Activated CD4-positive, alpha-beta memory T cell treated with anti-CD3 and anti-CD28 coated beads, Interleukin-2, amount 10 ng/mL, durations not matched to agents 7 days and 5 days (primary cell): ENCODE measurements around the gene SNX30. TPM values are rescaled to one million over a fixed set of nuclear protein-coding genes. Genes with fewer than 3 reads are reported as not detected.

Experiments used
- CTCF ChIA-PET: fragments of 350-600 bp; sonication (Branson Sonifier 250); formaldehyde crosslinking; loops from one replicate; lab custom pipeline; 2021; ENCODE audit warnings: antibody characterized with exemption, inconsistent platforms; lab: Charles Lee
- POLR2A ChIA-PET: fragments of 350-600 bp; sonication (Branson Sonifier 250); formaldehyde crosslinking; loops from one replicate; lab custom pipeline; 2021; ENCODE audit warnings: antibody characterized with exemption; lab: Charles Lee
- DNase-seq: peaks from one replicate; pipeline ENCODE4 v3.0.0-alpha.2; 2020
- H3K27ac Mint-ChIP-seq: one replicate; pipeline ENCODE4 v1.8.0; 2021; ENCODE audit warnings: mild to moderate bottlenecking, mixed read lengths
- H3K27me3 Mint-ChIP-seq: one replicate; pipeline ENCODE4 v1.8.0; 2021; ENCODE audit warnings: mixed read lengths
- H3K36me3 Mint-ChIP-seq: one replicate; pipeline ENCODE4 v1.8.0; 2021; ENCODE audit warnings: low read depth, mixed read lengths
- H3K4me1 Mint-ChIP-seq: one replicate; pipeline ENCODE4 v1.8.0; 2021; ENCODE audit warnings: mixed read lengths
- H3K4me3 Mint-ChIP-seq: one replicate; pipeline ENCODE4 v1.8.0; 2021; ENCODE audit warnings: mild to moderate bottlenecking, mixed read lengths
- H3K9me3 Mint-ChIP-seq: one replicate; pipeline ENCODE4 v1.8.0; 2021; ENCODE audit warnings: mixed read lengths
- total RNA-seq, 2 experiments: library from RNA; stranded (reverse); gene quantifications; one replicate each; pipeline ENCODE4 v1.2.3, GENCODE V29; 2021

SNX30 gene
- total RNA-seq, 2 experiments from 2014 or later, result 8.2 to 8.4 TPM

DNA sequence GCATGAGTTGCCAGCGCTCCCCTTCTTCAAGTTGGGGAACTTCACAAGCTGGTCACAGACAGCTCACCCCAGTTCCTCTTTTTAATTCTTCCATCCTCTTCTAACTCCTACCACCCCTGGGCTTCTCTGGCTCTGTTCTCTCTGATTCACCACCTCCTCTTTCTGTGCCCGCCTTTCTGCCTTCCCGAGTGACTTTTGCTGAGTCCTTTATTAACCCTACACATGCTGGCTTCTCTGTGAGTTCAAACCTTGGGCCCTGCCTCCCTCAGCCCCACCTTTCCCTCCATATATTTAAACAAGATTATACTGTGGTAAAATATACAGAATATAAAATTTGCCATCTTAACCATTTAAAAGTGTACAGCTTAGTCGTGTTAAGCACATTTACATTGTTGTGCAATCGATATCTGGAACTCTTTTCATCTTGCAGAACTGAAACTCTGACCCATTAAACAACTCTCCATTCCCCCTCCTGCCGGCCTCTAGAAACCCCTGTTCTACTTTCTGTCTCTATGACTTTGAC, 108.1 kb downstream of the SNX30 start:
- Mint-ChIP-seq H3K9me3 (no peaks in the 10 kb centered on the region), H3K4me1 (peaks cover 3% of the 10 kb centered on the region), H3K27me3 (no peaks in the 10 kb centered on the region), H3K36me3 (no peaks in the 10 kb centered on the region), H3K4me3 (no peak overlapping the region), H3K27ac (no peak overlapping the region)
- ChIA-PET POLR2A (no interaction called here), CTCF (interaction anchor here (1.2 kb wide), 1 partner anchor 44 kb away, joined by 3 read pairs; no protein-coding TSS in a partner anchor)
- no peak for DNase-seq

DNA sequence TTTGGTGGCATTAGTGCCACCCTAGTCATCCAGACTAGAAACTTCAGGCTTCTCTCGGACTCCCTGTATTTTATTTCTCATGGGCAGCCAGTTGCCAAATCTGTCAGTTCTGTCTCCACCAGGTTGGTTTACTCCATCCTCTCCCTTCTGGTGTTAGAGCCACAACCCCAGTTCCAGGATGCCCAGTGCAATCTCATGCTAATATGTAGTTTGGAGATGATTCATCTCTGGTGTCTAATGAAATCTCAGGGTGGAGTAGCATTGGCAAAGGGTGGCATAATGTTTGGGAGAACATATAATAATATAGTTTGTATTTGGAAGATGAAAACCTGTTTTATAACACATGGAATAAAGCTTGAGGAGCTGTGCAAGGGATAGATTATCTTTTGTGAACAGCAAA, 109.9 kb downstream of the SNX30 start:
- Mint-ChIP-seq H3K27me3 (no peaks in the 10 kb centered on the region), H3K4me3 (no peak overlapping the region), H3K4me1 (peaks cover 7% of the 10 kb centered on the region), H3K9me3 (no peaks in the 10 kb centered on the region), H3K27ac (no peak overlapping the region), H3K36me3 (no peaks in the 10 kb centered on the region)
- ChIA-PET POLR2A (no interaction called here), CTCF (no interaction called here)
- DNase-seq, result no peak

DNA sequence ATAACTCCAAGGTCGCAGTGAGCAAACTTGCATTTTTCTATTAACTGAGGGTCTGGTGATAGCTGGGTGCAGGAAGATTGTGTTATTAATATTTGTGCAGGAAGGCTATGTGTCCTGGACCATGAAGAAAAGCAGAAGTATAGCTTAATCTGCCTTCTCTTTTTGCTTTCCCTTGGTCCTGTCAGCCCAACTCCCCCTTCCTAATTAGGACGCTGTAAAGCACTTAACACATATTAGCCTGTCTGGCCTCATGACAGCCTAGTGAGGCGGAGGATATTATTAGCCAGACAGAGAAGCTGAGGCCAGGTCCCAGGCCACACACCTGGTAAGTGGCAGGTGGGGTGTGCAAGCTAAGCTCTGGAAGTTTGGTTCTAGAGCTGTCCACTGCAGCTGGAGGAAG, 110.6 kb downstream of the SNX30 start:
- CTCF ChIA-PET, result no interaction called here

DNA sequence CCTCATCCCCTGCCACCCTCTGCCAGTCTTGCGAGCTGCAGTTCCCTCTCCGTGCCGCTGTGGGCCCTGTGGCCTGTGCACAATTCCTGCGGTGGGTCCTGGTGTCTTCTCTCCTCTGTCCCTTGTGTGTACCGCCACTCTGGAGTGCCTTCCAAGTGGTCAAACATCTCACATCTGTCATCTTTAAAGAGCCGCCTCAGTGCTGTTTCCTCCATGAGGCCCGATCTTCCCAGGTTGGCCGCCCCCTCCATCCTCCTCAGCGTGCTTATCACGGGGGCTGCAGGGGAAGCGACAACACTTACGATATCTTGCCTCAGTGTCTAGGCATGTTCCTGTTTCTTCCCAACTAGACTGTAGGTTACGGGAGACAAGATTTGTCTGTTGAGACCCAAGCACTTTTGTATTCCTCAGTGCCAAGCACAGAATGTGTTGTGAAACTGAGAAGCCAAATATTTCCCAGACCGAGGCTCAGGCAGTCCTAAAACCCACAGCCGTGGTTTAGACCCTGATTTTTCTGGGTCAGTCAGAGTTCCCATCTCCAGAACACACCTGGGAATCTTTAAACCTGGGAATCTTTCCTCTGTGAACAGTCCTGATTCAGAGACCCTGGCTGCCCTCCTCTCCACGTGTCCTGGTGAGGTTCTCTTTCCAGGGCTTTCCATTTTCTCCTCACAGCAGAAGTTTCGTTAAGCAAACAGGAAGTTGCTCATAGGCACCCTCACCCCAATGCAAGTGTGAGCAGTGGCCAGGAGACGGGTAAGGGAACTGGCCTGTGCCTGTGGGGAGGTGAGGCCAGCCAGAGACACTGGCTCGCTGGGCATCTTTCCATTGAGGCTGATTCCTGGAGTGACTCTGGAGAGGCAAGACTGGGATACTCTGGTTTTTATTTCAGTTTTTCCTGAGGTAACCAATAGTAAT, 111.3 kb downstream of the SNX30 start:
- H3K27me3 Mint-ChIP-seq, result no peaks in the 10 kb centered on the region
- no peaks in the 10 kb centered on the region for H3K36me3 Mint-ChIP-seq
- no peak overlapping the region for H3K27ac Mint-ChIP-seq
- no peak overlapping the region for H3K4me3 Mint-ChIP-seq
- ChIA-PET POLR2A (no interaction called here), CTCF (interaction anchor here (0.7 kb wide), 1 partner anchor 37 kb away, joined by 4 read pairs; no protein-coding TSS in a partner anchor)
- DNase-seq, result no peak
- peaks cover 7% of the 10 kb centered on the region for H3K4me1 Mint-ChIP-seq
- no peaks in the 10 kb centered on the region for H3K9me3 Mint-ChIP-seq

More for the DNA sequence above, 110.6 kb downstream of the SNX30 start:
- no peak for DNase-seq
- Mint-ChIP-seq H3K27me3 (no peaks in the 10 kb centered on the region), H3K4me1 (peaks cover 7% of the 10 kb centered on the region), H3K9me3 (no peaks in the 10 kb centered on the region), H3K27ac (no peak overlapping the region), H3K4me3 (no peak overlapping the region), H3K36me3 (no peaks in the 10 kb centered on the region)
- POLR2A ChIA-PET, result no interaction called here

DNA sequence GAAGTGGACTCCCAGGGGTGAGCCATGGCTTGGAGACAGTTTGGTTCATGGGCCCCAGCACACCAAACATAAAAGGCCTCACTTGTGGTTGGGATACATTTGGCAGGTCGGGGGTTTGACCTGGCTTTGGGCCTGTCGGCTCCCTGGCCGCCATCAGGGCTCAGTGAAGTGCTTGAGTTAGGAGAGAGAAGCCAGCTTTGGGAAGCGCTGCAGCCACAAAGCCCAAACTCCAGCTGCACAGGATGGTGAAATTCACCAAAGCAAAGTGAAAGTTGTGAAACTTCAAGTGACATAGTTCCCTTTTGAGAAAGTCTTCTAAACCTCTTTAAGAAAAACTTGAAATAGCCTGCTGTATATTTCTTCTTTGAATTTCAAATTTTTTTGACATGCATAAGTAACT, 112.7 kb downstream of the SNX30 start:
- Mint-ChIP-seq H3K4me1 (peaks cover 15% of the 10 kb centered on the region), H3K27me3 (no peaks in the 10 kb centered on the region), H3K36me3 (no peaks in the 10 kb centered on the region), H3K27ac (no peak overlapping the region), H3K9me3 (no peaks in the 10 kb centered on the region), H3K4me3 (no peak overlapping the region)
- ChIA-PET CTCF (interaction anchor here (1.6 kb wide), 1 partner anchor 40 kb away, joined by 5 read pairs; no protein-coding TSS in a partner anchor), POLR2A (no interaction called here)
- no peak for DNase-seq

DNA sequence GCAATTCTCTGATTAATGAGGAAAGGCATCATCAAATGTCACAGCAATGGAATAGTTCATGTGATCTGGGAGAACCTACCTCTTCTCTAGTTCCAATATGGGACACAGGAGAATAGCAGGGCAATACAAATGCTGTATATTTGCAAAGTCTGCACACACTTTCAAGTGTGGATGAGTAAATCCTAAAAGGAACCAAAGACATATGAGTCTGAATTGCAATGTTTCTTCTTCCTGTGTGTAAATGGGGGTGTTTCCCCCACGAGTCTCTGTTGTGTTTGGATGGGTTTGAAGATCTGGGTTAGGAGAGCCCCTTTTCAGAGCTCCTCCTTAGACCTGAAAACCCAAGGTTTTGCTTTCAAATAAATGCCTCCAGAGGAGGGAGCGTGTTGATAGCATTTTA, 113.2 kb downstream of the SNX30 start:
- no peak overlapping the region for H3K4me3 Mint-ChIP-seq
- H3K4me1 Mint-ChIP-seq, result peaks cover 15% of the 10 kb centered on the region
- no peaks in the 10 kb centered on the region for H3K27me3 Mint-ChIP-seq
- no peak overlapping the region for H3K27ac Mint-ChIP-seq
- POLR2A ChIA-PET, result no interaction called here
- no peaks in the 10 kb centered on the region for H3K9me3 Mint-ChIP-seq
- DNase-seq, result no peak
- no peaks in the 10 kb centered on the region for H3K36me3 Mint-ChIP-seq
- CTCF ChIA-PET, result interaction anchor here (1.6 kb wide), 1 partner anchor 39 kb away, joined by 5 read pairs; no protein-coding TSS in a partner anchor

DNA sequence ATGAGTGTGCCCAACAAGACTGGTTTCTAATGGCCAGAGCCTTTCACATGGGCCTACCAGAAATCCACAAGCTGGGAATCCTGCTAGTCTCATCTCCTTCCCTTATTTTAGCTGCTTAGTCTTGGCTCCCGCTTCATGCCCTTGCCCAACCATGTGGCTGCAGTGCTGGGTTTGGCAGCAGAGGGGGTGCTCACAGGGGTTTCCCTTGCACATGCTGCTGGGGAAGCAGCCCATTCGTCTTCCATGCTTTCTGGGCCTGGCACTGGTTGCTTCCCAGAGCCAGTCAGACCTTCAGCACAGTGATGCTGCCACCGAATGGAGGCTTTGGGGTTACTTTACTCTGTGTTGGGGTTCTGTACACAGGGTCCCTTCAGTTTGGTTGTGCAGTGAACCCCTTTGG, 113.8 kb downstream of the SNX30 start:
- Mint-ChIP-seq H3K27ac (no peak overlapping the region), H3K4me3 (no peak overlapping the region), H3K4me1 (peaks cover 15% of the 10 kb centered on the region), H3K9me3 (no peaks in the 10 kb centered on the region), H3K36me3 (no peaks in the 10 kb centered on the region), H3K27me3 (no peaks in the 10 kb centered on the region)
- ChIA-PET POLR2A (no interaction called here), CTCF (interaction anchor here (1.6 kb wide), 1 partner anchor 38 kb away, joined by 5 read pairs; no protein-coding TSS in a partner anchor)
- no peak for DNase-seq

DNA sequence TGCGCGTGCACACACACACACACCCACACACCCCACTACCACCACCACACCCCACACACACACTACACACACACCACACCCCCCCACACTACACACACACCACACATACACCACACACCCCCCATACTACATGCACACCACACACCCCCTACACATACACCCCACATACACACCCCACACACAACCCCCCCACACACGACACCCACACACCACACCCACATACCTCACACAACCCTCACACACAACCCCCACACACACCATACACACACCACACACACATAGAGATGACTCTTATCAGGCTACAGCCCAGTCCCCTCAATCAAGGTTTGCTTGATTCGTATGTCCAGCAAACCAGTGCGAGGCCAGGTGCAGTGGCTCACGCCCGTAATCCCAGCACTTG, 114.4 kb downstream of the SNX30 start:
- POLR2A ChIA-PET, result no interaction called here

DNA sequence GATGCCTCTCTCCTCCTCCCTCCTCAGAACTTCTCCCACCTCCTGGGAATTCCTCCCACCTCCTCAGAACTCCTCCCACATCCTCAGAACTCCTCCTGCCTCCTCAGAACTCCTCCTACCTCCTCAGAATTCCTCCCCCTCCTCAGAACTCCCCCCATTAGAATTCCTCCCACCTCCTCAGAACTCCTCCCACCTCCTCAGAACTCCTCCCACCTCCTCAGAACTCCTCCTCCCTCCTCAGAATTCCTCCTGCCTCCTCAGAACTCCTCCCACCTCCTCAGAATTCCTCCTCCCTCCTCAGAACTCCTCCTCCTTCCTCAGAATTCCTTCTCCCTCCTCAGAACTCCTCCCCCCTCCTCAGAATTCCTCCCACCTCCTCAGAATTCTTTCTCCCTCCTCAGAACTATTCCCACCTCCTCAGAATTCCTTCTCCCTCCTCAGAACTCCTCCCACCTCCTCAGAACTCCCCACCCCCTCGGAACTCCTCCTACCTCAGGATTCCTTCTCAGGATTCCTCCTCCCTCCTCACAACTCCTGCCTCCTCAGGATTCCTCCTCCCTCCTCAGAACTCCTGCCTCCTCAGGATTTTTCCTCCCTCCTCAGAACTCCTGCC, 116.2 kb downstream of the SNX30 start:
- Mint-ChIP-seq H3K27me3 (no peaks in the 10 kb centered on the region), H3K9me3 (no peaks in the 10 kb centered on the region), H3K4me3 (no peak overlapping the region), H3K27ac (no peak overlapping the region), H3K4me1 (peaks cover 15% of the 10 kb centered on the region), H3K36me3 (no peaks in the 10 kb centered on the region)
- CTCF ChIA-PET, result no interaction called here
- POLR2A ChIA-PET, result no interaction called here
- DNase-seq, result no peak

More for the DNA sequence above, 114.4 kb downstream of the SNX30 start:
- CTCF ChIA-PET, result no interaction called here
- Mint-ChIP-seq H3K4me3 (no peak overlapping the region), H3K4me1 (peaks cover 15% of the 10 kb centered on the region), H3K27me3 (no peaks in the 10 kb centered on the region), H3K27ac (no peak overlapping the region), H3K9me3 (no peaks in the 10 kb centered on the region), H3K36me3 (no peaks in the 10 kb centered on the region)
- DNase-seq, result no peak

DNA sequence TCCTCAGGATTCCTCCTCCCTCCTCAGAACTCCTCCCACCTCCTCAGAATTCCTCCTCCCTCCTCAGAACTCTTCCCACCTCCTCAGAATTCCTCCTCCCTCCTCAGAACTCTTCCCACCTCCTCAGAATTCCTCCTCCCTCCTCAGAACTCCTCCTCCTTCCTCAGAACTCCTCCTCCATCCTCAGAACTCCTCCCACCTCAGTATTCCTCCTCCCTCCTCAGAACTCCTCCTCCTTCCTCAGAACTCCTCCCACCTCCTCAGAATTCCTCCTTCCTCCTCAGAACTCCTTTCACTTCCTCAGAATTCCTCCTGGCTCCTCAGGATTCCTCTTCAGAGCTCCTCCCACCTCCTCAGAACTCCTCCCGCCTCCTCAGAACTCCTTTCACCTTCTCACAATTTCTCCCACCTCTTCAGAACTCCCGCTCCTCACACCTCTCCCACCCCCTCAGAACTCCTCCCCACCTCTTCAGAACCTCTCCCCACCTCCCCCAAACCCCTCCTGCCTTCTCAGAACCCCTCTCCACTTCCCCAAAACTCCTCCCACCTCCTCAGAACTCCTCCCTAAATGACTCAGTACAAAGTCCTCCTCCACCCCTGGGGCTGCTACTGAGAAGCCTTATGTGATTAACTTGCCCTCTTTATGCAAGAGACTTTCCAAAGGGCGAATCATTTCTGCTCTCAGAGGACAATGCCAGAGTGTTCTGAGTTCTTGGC, 116.9 kb downstream of the SNX30 start:
- no peaks in the 10 kb centered on the region for H3K9me3 Mint-ChIP-seq
- no peaks in the 10 kb centered on the region for H3K27me3 Mint-ChIP-seq
- ChIA-PET CTCF (no interaction called here), POLR2A (no interaction called here)
- no peak for DNase-seq
- peaks cover 15% of the 10 kb centered on the region for H3K4me1 Mint-ChIP-seq
- H3K4me3 Mint-ChIP-seq, result no peak overlapping the region
- no peak overlapping the region for H3K27ac Mint-ChIP-seq
- no peaks in the 10 kb centered on the region for H3K36me3 Mint-ChIP-seq

DNA sequence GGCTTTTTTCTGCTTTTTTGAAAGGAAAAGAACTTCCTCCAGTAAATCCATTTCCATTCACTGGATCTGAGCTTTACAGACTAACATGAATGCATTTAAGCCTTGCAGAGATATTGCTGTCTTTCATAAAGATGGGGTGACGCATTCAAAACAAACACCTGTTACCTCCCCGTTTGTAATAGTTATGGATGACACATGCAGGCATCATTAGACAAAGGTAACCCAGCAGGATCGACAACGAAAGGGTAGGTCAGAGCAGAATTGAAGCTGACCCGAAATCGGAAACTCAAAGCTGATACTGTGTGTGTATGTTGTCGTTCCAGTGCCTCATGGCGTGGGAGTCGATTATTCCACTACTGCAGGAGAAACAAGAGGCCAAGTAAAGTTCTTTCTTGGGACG, 117.9 kb downstream of the SNX30 start:
- Mint-ChIP-seq H3K4me3 (no peak overlapping the region), H3K36me3 (no peaks in the 10 kb centered on the region), H3K4me1 (peaks cover 14% of the 10 kb centered on the region), H3K9me3 (no peaks in the 10 kb centered on the region), H3K27me3 (no peaks in the 10 kb centered on the region), H3K27ac (no peak overlapping the region)
- no peak for DNase-seq
- CTCF ChIA-PET, result no interaction called here
- POLR2A ChIA-PET, result no interaction called here

DNA sequence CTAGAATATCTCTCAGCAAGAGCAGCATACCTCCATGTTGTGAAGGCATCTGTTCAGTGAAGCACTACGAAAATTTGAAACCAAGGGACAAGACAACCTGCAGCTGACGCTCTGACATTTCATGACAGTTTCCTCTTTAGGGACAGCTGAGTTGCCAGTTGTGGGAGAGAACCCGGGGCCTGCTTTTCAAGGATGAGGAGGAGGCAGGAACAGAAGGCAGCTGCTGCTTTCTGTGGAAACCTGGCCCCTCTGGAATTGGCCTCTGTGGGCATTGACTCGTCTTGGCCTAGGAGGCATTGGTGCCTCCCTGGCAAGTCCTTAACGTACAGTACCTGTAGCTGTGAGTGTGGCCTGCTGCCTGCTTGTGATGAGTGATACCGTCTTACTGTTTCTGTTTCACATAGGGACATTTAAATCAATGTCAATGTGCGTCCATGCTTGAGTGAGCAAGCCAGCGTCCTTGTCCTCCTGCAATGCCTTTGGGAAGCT, 118.5 kb downstream of the SNX30 start:
- POLR2A ChIA-PET, result no interaction called here
- Mint-ChIP-seq H3K36me3 (no peaks in the 10 kb centered on the region), H3K4me1 (peaks cover 8% of the 10 kb centered on the region), H3K4me3 (no peak overlapping the region), H3K9me3 (no peaks in the 10 kb centered on the region), H3K27ac (no peak overlapping the region), H3K27me3 (no peaks in the 10 kb centered on the region)
- CTCF ChIA-PET, result interaction anchor here (1.6 kb wide), 1 partner anchor 34 kb away, joined by 5 read pairs; no protein-coding TSS in a partner anchor
- no peak for DNase-seq
